ENCODE data around the gene POU2F2. TPM values are rescaled to one million over a fixed set of nuclear protein-coding genes. Genes with fewer than 3 reads are reported as not detected.

POU2F2 gene
- total RNA-seq, 4 donors from 2014 or later: 0.55 to 3.2 (median 0.77) TPM; not detected in 1

- Histone ChIP-seq H3K27ac (no peak overlapping the region), H3K36me3 (no peaks in the 10 kb centered on the region), H3K4me1 (no peaks in the 10 kb centered on the region), H3K4me3 (no peak overlapping the region), H3K9me3 (no peaks in the 10 kb centered on the region), H3K27me3 (no peaks in the 10 kb centered on the region)
- TF ChIP-seq, protein P1, sequence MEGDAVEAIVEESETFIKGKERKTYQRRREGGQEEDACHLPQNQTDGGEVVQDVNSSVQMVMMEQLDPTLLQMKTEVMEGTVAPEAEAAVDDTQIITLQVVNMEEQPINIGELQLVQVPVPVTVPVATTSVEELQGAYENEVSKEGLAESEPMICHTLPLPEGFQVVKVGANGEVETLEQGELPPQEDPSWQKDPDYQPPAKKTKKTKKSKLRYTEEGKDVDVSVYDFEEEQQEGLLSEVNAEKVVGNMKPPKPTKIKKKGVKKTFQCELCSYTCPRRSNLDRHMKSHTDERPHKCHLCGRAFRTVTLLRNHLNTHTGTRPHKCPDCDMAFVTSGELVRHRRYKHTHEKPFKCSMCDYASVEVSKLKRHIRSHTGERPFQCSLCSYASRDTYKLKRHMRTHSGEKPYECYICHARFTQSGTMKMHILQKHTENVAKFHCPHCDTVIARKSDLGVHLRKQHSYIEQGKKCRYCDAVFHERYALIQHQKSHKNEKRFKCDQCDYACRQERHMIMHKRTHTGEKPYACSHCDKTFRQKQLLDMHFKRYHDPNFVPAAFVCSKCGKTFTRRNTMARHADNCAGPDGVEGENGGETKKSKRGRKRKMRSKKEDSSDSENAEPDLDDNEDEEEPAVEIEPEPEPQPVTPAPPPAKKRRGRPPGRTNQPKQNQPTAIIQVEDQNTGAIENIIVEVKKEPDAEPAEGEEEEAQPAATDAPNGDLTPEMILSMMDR (IDR thresholded peaks at IDR 0.05): no peak
- TF ChIP-seq POLR2A (IDR thresholded peaks at IDR 0.05): no peak
- intact Hi-C loops (cut with DNase I; ENCODE audit: low total_unique reads): no loop called here
- DNase-seq: no peak
Observed at GRCh38 chr19:42172261-42172660, 40.0 kb upstream of the POU2F2 start.

- Histone ChIP-seq H3K4me1 (no peaks in the 10 kb centered on the region), H3K9me3 (no peaks in the 10 kb centered on the region), H3K4me3 (no peak overlapping the region), H3K27me3 (no peaks in the 10 kb centered on the region), H3K36me3 (no peaks in the 10 kb centered on the region), H3K27ac (no peak overlapping the region)
- no peak for TF ChIP-seq POLR2A (IDR thresholded peaks at IDR 0.05)
- TF ChIP-seq, protein P1 (IDR thresholded peaks at IDR 0.05): no peak
- intact Hi-C loops (cut with DNase I; ENCODE audit: low total_unique reads): no loop called here
- DNase-seq: no peak
Observed at GRCh38 chr19:42170715-42171114, 38.5 kb upstream of the POU2F2 start.

- Histone ChIP-seq H3K9me3 (no peaks in the 10 kb centered on the region), H3K4me1 (no peaks in the 10 kb centered on the region), H3K27me3 (no peaks in the 10 kb centered on the region), H3K27ac (no peak overlapping the region), H3K36me3 (no peaks in the 10 kb centered on the region), H3K4me3 (no peak overlapping the region)
- TF ChIP-seq, protein P1 (IDR thresholded peaks at IDR 0.05): no peak
- TF ChIP-seq POLR2A (IDR thresholded peaks at IDR 0.05): no peak
- intact Hi-C loops (cut with DNase I; ENCODE audit: low total_unique reads): no loop called here
- no peak for DNase-seq
Observed at GRCh38 chr19:42169486-42170413, 37.5 kb upstream of the POU2F2 start.

- DNase-seq: no peak
- Histone ChIP-seq H3K27me3 (no peaks in the 10 kb centered on the region), H3K36me3 (no peaks in the 10 kb centered on the region), H3K9me3 (no peaks in the 10 kb centered on the region), H3K27ac (no peak overlapping the region), H3K4me3 (no peak overlapping the region), H3K4me1 (no peaks in the 10 kb centered on the region)
- TF ChIP-seq, protein P1 (IDR thresholded peaks at IDR 0.05): no peak
- TF ChIP-seq POLR2A (IDR thresholded peaks at IDR 0.05): no peak
- intact Hi-C loops (cut with DNase I; ENCODE audit: low total_unique reads): no loop called here
Observed at GRCh38 chr19:42168206-42168605, 36.0 kb upstream of the POU2F2 start.

DNA sequence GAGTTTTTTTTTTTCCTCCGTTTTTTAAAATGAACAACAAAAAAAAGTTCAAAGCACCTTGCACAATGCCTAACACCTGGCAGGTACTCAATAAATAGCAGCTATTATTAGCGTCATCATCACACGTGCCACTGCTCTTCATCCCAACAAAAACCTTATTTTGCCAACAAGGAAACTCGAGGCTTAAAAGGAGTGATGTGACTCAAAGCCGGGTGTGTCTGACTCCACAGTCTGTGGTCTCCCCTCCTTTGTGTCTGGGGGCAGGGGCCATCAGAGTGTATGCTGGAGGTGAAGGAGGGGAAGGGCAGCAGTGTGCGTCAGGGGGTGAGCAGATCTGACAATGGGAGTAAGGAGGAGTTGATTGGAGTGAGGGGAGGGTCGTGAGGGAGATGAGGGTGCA, 34.1 kb upstream of the POU2F2 start:
- intact Hi-C loops (cut with DNase I; ENCODE audit: low total_unique reads): no loop called here
- H3K4me3 ChIP-seq: no peak overlapping the region

More for the DNA sequence above, 34.1 kb upstream of the POU2F2 start:
- H3K36me3 ChIP-seq: no peaks in the 10 kb centered on the region
- no peaks in the 10 kb centered on the region for H3K9me3 ChIP-seq
- H3K27me3 ChIP-seq: no peaks in the 10 kb centered on the region
- no peak for DNase-seq
- TF ChIP-seq, protein P1 (IDR thresholded peaks at IDR 0.05): no peak
- TF ChIP-seq POLR2A (IDR thresholded peaks at IDR 0.05): no peak
- H3K4me1 ChIP-seq: no peaks in the 10 kb centered on the region
- H3K27ac ChIP-seq: no peak overlapping the region

All from uterus (tissue), 4 donors.